ENCODE measurements around the gene C20orf173.

DNA sequence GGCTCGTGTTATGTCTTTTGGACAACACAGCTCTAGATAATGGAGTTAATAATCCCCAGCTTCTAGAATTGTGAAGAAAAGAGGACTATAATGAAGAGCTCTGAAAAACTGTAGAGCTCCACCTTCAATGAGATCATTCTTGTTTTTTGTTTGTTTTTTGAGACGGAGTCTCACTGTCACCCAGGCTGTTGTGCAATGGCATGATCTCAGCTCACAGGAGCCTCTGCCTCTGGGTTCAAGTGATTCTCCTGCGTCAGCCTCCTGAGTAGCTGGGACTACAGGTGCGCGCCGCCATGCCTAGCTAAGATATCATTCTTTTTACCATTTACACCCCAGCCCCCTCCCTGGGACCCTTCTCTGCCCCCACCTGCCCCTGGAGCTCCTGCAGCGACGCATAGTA is 49.0 kb upstream of the C20orf173 start:
- no peak for TF ChIP-seq POLR2A (IDR thresholded peaks at IDR 0.05)
- TF ChIP-seq, protein P1, sequence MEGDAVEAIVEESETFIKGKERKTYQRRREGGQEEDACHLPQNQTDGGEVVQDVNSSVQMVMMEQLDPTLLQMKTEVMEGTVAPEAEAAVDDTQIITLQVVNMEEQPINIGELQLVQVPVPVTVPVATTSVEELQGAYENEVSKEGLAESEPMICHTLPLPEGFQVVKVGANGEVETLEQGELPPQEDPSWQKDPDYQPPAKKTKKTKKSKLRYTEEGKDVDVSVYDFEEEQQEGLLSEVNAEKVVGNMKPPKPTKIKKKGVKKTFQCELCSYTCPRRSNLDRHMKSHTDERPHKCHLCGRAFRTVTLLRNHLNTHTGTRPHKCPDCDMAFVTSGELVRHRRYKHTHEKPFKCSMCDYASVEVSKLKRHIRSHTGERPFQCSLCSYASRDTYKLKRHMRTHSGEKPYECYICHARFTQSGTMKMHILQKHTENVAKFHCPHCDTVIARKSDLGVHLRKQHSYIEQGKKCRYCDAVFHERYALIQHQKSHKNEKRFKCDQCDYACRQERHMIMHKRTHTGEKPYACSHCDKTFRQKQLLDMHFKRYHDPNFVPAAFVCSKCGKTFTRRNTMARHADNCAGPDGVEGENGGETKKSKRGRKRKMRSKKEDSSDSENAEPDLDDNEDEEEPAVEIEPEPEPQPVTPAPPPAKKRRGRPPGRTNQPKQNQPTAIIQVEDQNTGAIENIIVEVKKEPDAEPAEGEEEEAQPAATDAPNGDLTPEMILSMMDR (IDR thresholded peaks at IDR 0.05), result no peak

Data from heart left ventricle (tissue), 13 donors.